Caco-2 (cell line): ENCODE measurements around the gene CDA. TPM values are rescaled to one million over a fixed set of nuclear protein-coding genes. Genes with fewer than 3 reads are reported as not detected.

Source experiments
- BruUV-seq: library from RNA; stranded (reverse); fragments of 400-500 nt; replicated peaks from 2 replicates; lab custom pipeline; 2021; lab: Mats Ljungman, UMichigan
- CTCF ChIA-PET: fragments of 300-600 bp; sonication (Branson Sonifier 250); formaldehyde crosslinking; loops from one replicate; lab custom pipeline; 2022; ENCODE audit warnings: antibody characterized with exemption; lab: Charles Lee
- POLR2A ChIA-PET: fragments of 300-600 bp; sonication (Branson Sonifier 250); formaldehyde crosslinking; loops from one replicate; lab custom pipeline; 2022; ENCODE audit warnings: antibody characterized with exemption; lab: Charles Lee
- DNase-seq, 2 experiments: peaks; one replicate each; pipeline versions ENCODE4 v3.0.0 to v3.0.0-alpha.2; 2020 to 2022
- H3K27me3 ChIP-seq: replicated peaks from 2 replicates; pipeline ENCODE4 v1.6.0; 2011; ENCODE audit warnings: low read length; ENCODE audit not compliant: control insufficient read depth, insufficient read depth
- H3K36me3 ChIP-seq: 2 replicates; pipeline ENCODE4 v1.5.1; 2011; ENCODE audit warnings: low read length; ENCODE audit not compliant: control insufficient read depth, insufficient read depth
- H3K4me1 ChIP-seq: fragments of 250-450 bp; sonication (Bioruptor Pico); 2 replicates; pipeline ENCODE4 v1.5.1; 2020; ENCODE audit warnings: mild to moderate bottlenecking
- H3K4me3 ChIP-seq: 2 replicates; pipeline ENCODE4 v1.5.1; 2011; ENCODE audit warnings: low read depth, mild to moderate bottlenecking, control low read depth, low read length
- H3K9me3 ChIP-seq: fragments of 250-450 bp; sonication (Bioruptor Pico); 2 replicates; pipeline ENCODE4 v1.5.1; 2020; ENCODE audit warnings: mild to moderate bottlenecking, moderate library complexity
- H3K27ac Mint-ChIP-seq: one replicate; pipeline ENCODE4 v1.8.0; 2022; ENCODE audit warnings: mixed read lengths; ENCODE audit not compliant: unreplicated experiment
- H3K27me3 Mint-ChIP-seq: one replicate; pipeline ENCODE4 v1.8.0; 2022; ENCODE audit warnings: mixed read lengths; ENCODE audit not compliant: insufficient read depth, unreplicated experiment
- H3K36me3 Mint-ChIP-seq: one replicate; pipeline ENCODE4 v1.8.0; 2022; ENCODE audit warnings: mild to moderate bottlenecking, mixed read lengths; ENCODE audit not compliant: insufficient read depth, unreplicated experiment
- H3K4me1 Mint-ChIP-seq: one replicate; pipeline ENCODE4 v1.8.0; 2022; ENCODE audit warnings: low read depth, mixed read lengths; ENCODE audit not compliant: unreplicated experiment
- H3K4me3 Mint-ChIP-seq: one replicate; pipeline ENCODE4 v1.8.0; 2022; ENCODE audit warnings: mild to moderate bottlenecking, moderate library complexity, mixed read lengths; ENCODE audit not compliant: unreplicated experiment
- H3K9me3 Mint-ChIP-seq: one replicate; pipeline ENCODE4 v1.8.0; 2022; ENCODE audit warnings: mixed read lengths; ENCODE audit not compliant: unreplicated experiment
- intact Hi-C: fragments of 100-400 bp; cut with micrococcal nuclease; formaldehyde crosslinking; loops from one replicate; pipeline ENCODE4 v1.10.0; 2022; ENCODE audit not compliant: unreplicated experiment
- total RNA-seq: library from RNA; stranded (reverse); gene quantifications from 2 replicates; pipeline ENCODE4 v1.2.3, GENCODE V29; 2022
- TF ChIP-seq, protein P1 (sequence below), 2 experiments: fragments of 200-600 bp in 1 of 2; IDR thresholded peaks; 1 replicate in 1 of 2; 2 replicates in 1 of 2; pipeline versions ENCODE4 v1.5.1 to v1.8.0; 2011 to 2022; ENCODE audit warnings: antibody characterized with exemption in 1 of 2, control low read depth in 1 of 2, inconsistent platforms in 1 of 2, low read depth in 1 of 2, low read length in 1 of 2, mild to moderate bottlenecking in 1 of 2, moderate library complexity in 1 of 2; ENCODE audit not compliant: insufficient read depth in 1 of 2, severe bottlenecking in 1 of 2, unreplicated experiment in 1 of 2

Gene CDA
- total RNA-seq, 1 experiment from 2014 or later = 0.95 TPM

DNA sequence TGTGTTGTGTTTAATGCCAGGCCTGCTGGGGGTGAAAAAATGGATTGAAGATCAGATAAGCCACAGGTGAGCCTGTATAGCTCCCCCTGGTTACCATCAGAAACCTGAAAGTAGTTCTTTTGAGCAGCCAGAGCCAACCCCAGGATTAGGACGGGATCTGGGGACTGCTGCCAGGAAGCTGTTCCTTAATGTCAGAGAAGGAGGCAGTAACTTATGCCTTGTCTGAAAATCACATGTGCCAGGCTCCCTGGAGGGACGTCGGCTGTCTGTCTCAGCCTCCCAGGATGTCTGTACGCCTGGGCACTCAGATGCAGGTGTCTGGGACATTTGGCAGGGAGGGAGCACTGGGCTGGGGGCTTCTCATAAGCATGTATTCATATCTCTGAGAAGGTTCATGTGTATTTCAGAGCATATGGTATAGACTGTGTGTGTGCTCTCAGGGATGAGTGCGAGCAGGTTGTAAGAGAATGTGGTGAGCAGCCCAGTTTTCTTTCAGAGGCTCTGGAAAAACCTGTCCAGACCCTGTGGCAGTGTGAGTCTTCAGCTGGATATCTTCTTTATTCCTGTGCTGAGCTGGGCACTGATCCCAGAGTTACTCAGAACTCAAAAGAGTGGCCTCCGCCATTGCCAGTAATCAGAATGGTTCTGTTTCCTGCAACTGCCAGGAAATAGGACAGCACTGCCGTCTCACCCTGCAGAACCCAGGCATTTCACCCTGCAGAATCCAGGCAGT, 33.7 kb upstream of the CDA start:
- H3K9me3 Mint-ChIP-seq = no peaks in the 10 kb centered on the region
- no peak overlapping the region for H3K4me3 Mint-ChIP-seq
- no peaks in the 10 kb centered on the region for H3K9me3 ChIP-seq
- peaks cover 10% of the 10 kb centered on the region for H3K4me1 Mint-ChIP-seq
- no peaks in the 10 kb centered on the region for H3K36me3 Mint-ChIP-seq
- peaks cover 8% of the 10 kb centered on the region; the same call in 1 of the 2 replicates for H3K4me1 ChIP-seq
- no peak overlapping the region for H3K4me3 ChIP-seq
- POLR2A ChIA-PET = no interaction called here
- no peak overlapping the region for H3K27ac Mint-ChIP-seq
- TF ChIP-seq, protein P1, sequence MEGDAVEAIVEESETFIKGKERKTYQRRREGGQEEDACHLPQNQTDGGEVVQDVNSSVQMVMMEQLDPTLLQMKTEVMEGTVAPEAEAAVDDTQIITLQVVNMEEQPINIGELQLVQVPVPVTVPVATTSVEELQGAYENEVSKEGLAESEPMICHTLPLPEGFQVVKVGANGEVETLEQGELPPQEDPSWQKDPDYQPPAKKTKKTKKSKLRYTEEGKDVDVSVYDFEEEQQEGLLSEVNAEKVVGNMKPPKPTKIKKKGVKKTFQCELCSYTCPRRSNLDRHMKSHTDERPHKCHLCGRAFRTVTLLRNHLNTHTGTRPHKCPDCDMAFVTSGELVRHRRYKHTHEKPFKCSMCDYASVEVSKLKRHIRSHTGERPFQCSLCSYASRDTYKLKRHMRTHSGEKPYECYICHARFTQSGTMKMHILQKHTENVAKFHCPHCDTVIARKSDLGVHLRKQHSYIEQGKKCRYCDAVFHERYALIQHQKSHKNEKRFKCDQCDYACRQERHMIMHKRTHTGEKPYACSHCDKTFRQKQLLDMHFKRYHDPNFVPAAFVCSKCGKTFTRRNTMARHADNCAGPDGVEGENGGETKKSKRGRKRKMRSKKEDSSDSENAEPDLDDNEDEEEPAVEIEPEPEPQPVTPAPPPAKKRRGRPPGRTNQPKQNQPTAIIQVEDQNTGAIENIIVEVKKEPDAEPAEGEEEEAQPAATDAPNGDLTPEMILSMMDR (IDR thresholded peaks at IDR 0.05; ENCODE audit: insufficient read depth in 1 of 2, low read depth in 1 of 2, low read length in 1 of 2, severe bottlenecking in 1 of 2, unreplicated experiment in 1 of 2) = no peak
- intact Hi-C loops = no loop called here
- CTCF ChIA-PET = no interaction called here
- DNase-seq = no peak
- BruUV-seq = no TSS peak
- H3K27me3 ChIP-seq = no peaks in the 10 kb centered on the region
- H3K36me3 ChIP-seq = no peaks in the 10 kb centered on the region
- H3K27me3 Mint-ChIP-seq = peaks cover 6% of the 10 kb centered on the region

DNA sequence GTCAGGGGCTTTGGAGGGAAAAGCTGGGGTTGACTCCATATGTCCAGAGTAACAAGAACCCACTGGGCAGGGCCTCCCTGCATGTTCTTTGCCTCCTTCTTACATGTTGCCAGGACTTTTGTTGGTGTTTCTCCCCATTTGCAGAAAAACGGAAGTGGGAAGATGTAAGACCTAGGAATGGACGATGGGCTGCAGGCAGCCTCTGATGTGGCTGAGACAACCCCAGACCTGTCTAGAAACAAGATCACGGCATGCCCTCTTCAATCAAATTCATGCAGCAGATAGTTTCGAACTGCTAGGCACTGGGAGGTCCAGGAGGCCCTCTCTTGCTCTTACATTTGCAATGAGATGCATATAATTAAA, 33.2 kb upstream of the CDA start:
- TF ChIP-seq, protein P1 (IDR thresholded peaks at IDR 0.05; ENCODE audit: insufficient read depth in 1 of 2, low read depth in 1 of 2, low read length in 1 of 2, severe bottlenecking in 1 of 2, unreplicated experiment in 1 of 2) = no peak
- no peak overlapping the region for H3K4me3 Mint-ChIP-seq
- ChIA-PET POLR2A (no interaction called here), CTCF (no interaction called here)
- H3K27ac Mint-ChIP-seq = no peak overlapping the region
- DNase-seq = no peak
- Histone ChIP-seq H3K27me3 (no peaks in the 10 kb centered on the region), H3K9me3 (no peaks in the 10 kb centered on the region), H3K4me1 (peaks cover 8% of the 10 kb centered on the region; the same call in 1 of the 2 replicates), H3K4me3 (no peak overlapping the region), H3K36me3 (no peaks in the 10 kb centered on the region)
- H3K9me3 Mint-ChIP-seq = no peaks in the 10 kb centered on the region
- no peaks in the 10 kb centered on the region for H3K36me3 Mint-ChIP-seq
- H3K27me3 Mint-ChIP-seq = peaks cover 6% of the 10 kb centered on the region
- intact Hi-C loops = no loop called here
- peaks cover 10% of the 10 kb centered on the region for H3K4me1 Mint-ChIP-seq
- BruUV-seq = no TSS peak

DNA sequence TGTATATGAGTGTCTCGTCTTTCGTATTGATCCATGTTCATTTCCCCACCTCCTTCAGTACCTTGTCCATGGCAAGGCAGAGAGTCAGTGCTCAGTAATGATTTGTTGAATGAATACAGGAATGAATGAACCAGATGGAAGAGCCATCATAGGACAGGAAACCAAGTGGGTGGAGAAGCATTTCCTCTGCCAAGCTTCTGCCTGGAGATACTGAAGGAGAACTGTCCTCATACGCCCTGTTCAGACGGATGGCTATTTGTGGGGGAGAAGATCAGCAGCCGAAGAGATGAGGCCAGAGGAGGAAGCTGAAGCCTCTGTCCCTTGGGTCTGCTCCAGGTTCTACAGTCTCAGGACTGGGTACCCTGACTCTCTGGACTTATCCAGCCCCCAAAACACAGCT, 30.7 kb upstream of the CDA start:
- Mint-ChIP-seq H3K4me1 (peaks cover 10% of the 10 kb centered on the region), H3K4me3 (no peak overlapping the region), H3K9me3 (no peaks in the 10 kb centered on the region), H3K36me3 (no peaks in the 10 kb centered on the region), H3K27me3 (peaks cover 3% of the 10 kb centered on the region), H3K27ac (no peak overlapping the region)
- Histone ChIP-seq H3K4me1 (peaks cover 5% of the 10 kb centered on the region; the same call in 1 of the 2 replicates), H3K36me3 (no peaks in the 10 kb centered on the region), H3K9me3 (no peaks in the 10 kb centered on the region), H3K27me3 (no peaks in the 10 kb centered on the region), H3K4me3 (no peak overlapping the region)
- DNase-seq = no peak
- ChIA-PET CTCF (no interaction called here), POLR2A (no interaction called here)
- intact Hi-C loops = no loop called here
- BruUV-seq = no TSS peak
- TF ChIP-seq, protein P1 (IDR thresholded peaks at IDR 0.05; ENCODE audit: insufficient read depth in 1 of 2, low read depth in 1 of 2, low read length in 1 of 2, severe bottlenecking in 1 of 2, unreplicated experiment in 1 of 2) = no peak
